Mesenteric fat pad (tissue), 1 donor: ENCODE data around the gene BARX1. TPM values are rescaled to one million over a fixed set of nuclear protein-coding genes. Genes with fewer than 3 reads are reported as not detected.

Experiments
- DNase-seq: peaks from one replicate; pipeline ENCODE4 v3.0.0-alpha.2; 2020; ENCODE audit warnings: low spot score
- total RNA-seq: library from RNA; stranded (reverse); fragmentation: NEBNext Ultra II Directional; extraction: Animal tissue kit (Norgen Biotek cat#: 25700); gene quantifications from one replicate; pipeline ENCODE4 v1.2.1, GENCODE V29; 2021
- donor health status: DM: yes; HTN: yes; CAD: no.

BARX1 gene
- total RNA-seq, 1 donor from 2014 or later = not detected

DNA sequence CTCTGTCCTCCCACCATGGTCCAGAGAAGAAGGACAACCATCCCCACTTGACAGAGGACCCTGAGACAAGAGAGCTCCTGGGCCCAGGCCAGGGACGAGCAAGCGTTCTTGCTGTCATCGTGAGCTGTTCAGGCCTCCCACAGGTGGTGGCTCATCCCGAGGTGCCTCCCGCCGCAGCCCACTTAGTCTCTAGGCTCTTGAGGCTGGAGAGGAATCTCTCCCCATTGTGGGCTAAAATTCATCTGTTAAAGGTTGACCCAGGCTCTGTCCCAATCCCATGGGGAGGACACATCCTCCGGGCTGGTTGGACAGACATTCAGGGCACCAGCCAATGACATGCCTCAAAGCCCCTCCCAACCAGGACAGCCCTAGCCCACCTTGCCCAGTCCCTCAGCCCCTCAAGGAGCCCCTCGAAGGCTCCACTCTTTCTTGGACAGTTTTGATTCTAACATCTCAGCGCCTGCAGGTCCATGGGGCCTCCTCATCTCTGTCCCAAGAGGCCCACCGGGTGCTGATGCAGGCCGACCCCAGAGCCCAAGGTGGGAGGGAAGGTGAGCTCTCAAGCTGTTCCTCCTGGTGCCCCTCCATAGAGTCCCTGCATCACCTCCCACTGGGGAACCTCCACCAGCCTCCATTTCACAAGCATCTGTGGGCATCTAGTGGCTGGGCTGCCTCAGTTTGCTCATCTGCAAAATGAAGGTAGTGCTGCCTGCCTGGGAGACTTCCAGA lies 52.9 kb downstream of the BARX1 start:
- peak; percentile 72 for DNase-seq

Other genes starting within 250 kb of the BARX1 start
- gene PTPDC1, start 129.1 kb upstream of the BARX1 start, total RNA-seq = 13.6 TPM